H1 (cell line): ENCODE measurements around the gene SCN11A. TPM values are rescaled to one million over a fixed set of nuclear protein-coding genes. Genes with fewer than 3 reads are reported as not detected.
A peak's percentile ranks its signal among the peaks of the same experiment; 100 is the strongest.

Source experiments
- CTCF ChIA-PET: fragments of 300-600 bp; sonication (Branson Sonifier 250); formaldehyde crosslinking; loops from one replicate; lab custom pipeline; 2021; ENCODE audit not compliant: partially characterized antibody; lab: Charles Lee
- POLR2A ChIA-PET: fragments of 300-600 bp; sonication (Branson Sonifier 250); formaldehyde crosslinking; loops from one replicate; lab custom pipeline; 2021; ENCODE audit warnings: inconsistent platforms; ENCODE audit not compliant: partially characterized antibody; lab: Charles Lee
- DNase-seq, 2 experiments: peaks; one replicate each; pipeline versions ENCODE4 v3.0.0 to v3.0.0-alpha.2; 2010 to 2022; ENCODE audit warnings: low spot score in 2 of 2, low read depth in 1 of 2, mixed read lengths in 1 of 2
- FAIRE-seq: peaks from 2 replicates; lab custom pipeline; 2011; peaks lifted over from hg19 to GRCh38; lab: Jason Lieb, UNC
- H2AFZ ChIP-seq: 2 replicates; pipeline ENCODE4 v1.8.1; 2012; ENCODE audit warnings: low read length, inconsistent platforms
- H2AK5ac ChIP-seq: 2 replicates; pipeline ENCODE4 v1.6.1; 2013; ENCODE audit warnings: low read depth, low read length
- H2BK120ac ChIP-seq: replicated peaks from 2 replicates; pipeline ENCODE3; 2013; ENCODE audit warnings: low read depth, low read length, inconsistent platforms
- H2BK12ac ChIP-seq: 2 replicates; pipeline ENCODE4 v1.6.1; 2013; ENCODE audit warnings: low read depth, low read length
- H2BK15ac ChIP-seq: 2 replicates; pipeline ENCODE4 v1.6.1; 2013; ENCODE audit warnings: low read length
- H2BK20ac ChIP-seq: 2 replicates; pipeline ENCODE4 v1.6.1; 2013; ENCODE audit warnings: low read length
- H2BK5ac ChIP-seq: 2 replicates; pipeline ENCODE4 v1.6.1; 2013; ENCODE audit warnings: low read depth, low read length
- H3K14ac ChIP-seq: 2 replicates; pipeline ENCODE4 v1.6.1; 2013; ENCODE audit warnings: inconsistent platforms; ENCODE audit not compliant: insufficient read length
- H3K18ac ChIP-seq: 2 replicates; pipeline ENCODE4 v1.6.1; 2013; ENCODE audit warnings: low read length; ENCODE audit errors: extremely low read depth
- H3K23ac ChIP-seq: 2 replicates; pipeline ENCODE4 v1.6.1; 2013; ENCODE audit warnings: inconsistent platforms; ENCODE audit not compliant: insufficient read length
- H3K23me2 ChIP-seq: 2 replicates; pipeline ENCODE4 v1.6.1; 2013; ENCODE audit warnings: low read depth, low read length
- H3K27ac ChIP-seq: 2 replicates; pipeline ENCODE4 v1.6.1; 2011; ENCODE audit warnings: low read depth, low read length, inconsistent platforms
- H3K27me3 ChIP-seq, 4 experiments: replicated peaks in 1 of 4; 1 replicate in 1 of 4; 2 replicates in 3 of 4; pipeline versions ENCODE4 v1.6.1 to v1.8.1; 2011 to 2013; ENCODE audit warnings: low read length in 3 of 4, mild to moderate bottlenecking in 3 of 4, inconsistent platforms in 2 of 4, mixed read lengths in 2 of 4, moderate library complexity in 1 of 4; ENCODE audit not compliant: control insufficient read depth in 3 of 4, insufficient read depth in 3 of 4; ENCODE audit errors: extremely low read depth in 1 of 4
- H3K36me3 ChIP-seq, 4 experiments: 2 replicates each; pipeline versions ENCODE4 v1.6.1 to v1.8.1; 2011 to 2013; ENCODE audit warnings: mild to moderate bottlenecking in 4 of 4, low read length in 3 of 4, moderate library complexity in 2 of 4, control low read depth in 1 of 4, inconsistent platforms in 1 of 4; ENCODE audit not compliant: insufficient read depth in 4 of 4, control insufficient read depth in 2 of 4
- H3K4ac ChIP-seq: replicated peaks from 2 replicates; pipeline ENCODE3; 2013; ENCODE audit warnings: low read length, low read depth, mixed read lengths, inconsistent platforms; ENCODE audit not compliant: insufficient read length
- H3K4me1 ChIP-seq, 4 experiments: replicated peaks in 1 of 4; 1 replicate in 1 of 4; 2 replicates in 3 of 4; pipeline versions ENCODE4 v1.6.1 to v1.8.1; 2011 to 2013; ENCODE audit warnings: low read length in 3 of 4, inconsistent platforms in 2 of 4, mixed read lengths in 1 of 4; ENCODE audit not compliant: insufficient read depth in 4 of 4, control insufficient read depth in 3 of 4
- H3K4me2 ChIP-seq, 2 experiments: 2 replicates each; pipeline versions ENCODE4 v1.6.1 to v1.8.1; 2011 to 2013; ENCODE audit warnings: low read depth in 2 of 2, low read length in 2 of 2, control low read depth in 1 of 2, inconsistent platforms in 1 of 2, mild to moderate bottlenecking in 1 of 2; ENCODE audit not compliant: insufficient read depth in 1 of 2
- H3K4me3 ChIP-seq, 4 experiments: fragments of 200-600, 300-600 bp in 1 of 4; sonication (generic), shearing (Covaris generic), sonication (Bioruptor Twin) in 1 of 4; 2 replicates each; pipeline versions ENCODE4 v1.5.1 to v1.8.1; 2011 to 2016; ENCODE audit warnings: low read length in 4 of 4, low read depth in 3 of 4, control low read depth in 2 of 4, inconsistent platforms in 2 of 4, mild to moderate bottlenecking in 2 of 4, mixed read lengths in 1 of 4, moderate library complexity in 1 of 4; ENCODE audit not compliant: insufficient read depth in 2 of 4; ENCODE audit errors: extremely low read depth in 1 of 4
- H3K56ac ChIP-seq: replicated peaks from 2 replicates; pipeline ENCODE3; 2013; ENCODE audit warnings: low read depth, mild to moderate bottlenecking, mixed read lengths, low read length, inconsistent platforms; ENCODE audit not compliant: insufficient read length
- H3K79me1 ChIP-seq: 2 replicates; pipeline ENCODE4 v1.6.1; 2013; ENCODE audit warnings: low read depth, low read length, control low read depth
- H3K79me2 ChIP-seq, 2 experiments: 2 replicates each; pipeline versions ENCODE4 v1.6.1 to v1.8.1; 2012 to 2013; ENCODE audit warnings: low read length in 2 of 2, mild to moderate bottlenecking in 2 of 2, inconsistent platforms in 1 of 2; ENCODE audit not compliant: insufficient read depth in 2 of 2, control insufficient read depth in 1 of 2
- H3K9ac ChIP-seq, 4 experiments: replicated peaks in 1 of 4; 1 replicate in 1 of 4; 2 replicates in 3 of 4; pipeline versions ENCODE4 v1.6.1 to v1.8.1; 2011 to 2013; ENCODE audit warnings: low read depth in 3 of 4, low read length in 3 of 4, control low read depth in 2 of 4, mild to moderate bottlenecking in 2 of 4, moderate library complexity in 2 of 4, inconsistent platforms in 1 of 4; ENCODE audit errors: extremely low read depth in 1 of 4
- H3K9me3 ChIP-seq, 2 experiments: 2 replicates each; pipeline versions ENCODE4 v1.6.1 to v1.8.1; 2012 to 2013; ENCODE audit warnings: mild to moderate bottlenecking in 2 of 2, moderate library complexity in 2 of 2, control low read depth in 1 of 2, inconsistent platforms in 1 of 2, low read depth in 1 of 2, low read length in 1 of 2, mixed read lengths in 1 of 2; ENCODE audit not compliant: insufficient read depth in 2 of 2
- H4K20me1 ChIP-seq, 2 experiments: replicated peaks in 1 of 2; 2 replicates each; pipeline versions ENCODE3 to v1.8.1; 2011 to 2013; ENCODE audit warnings: inconsistent platforms in 2 of 2, low read length in 2 of 2, mild to moderate bottlenecking in 1 of 2; ENCODE audit not compliant: insufficient read depth in 2 of 2, control insufficient read depth in 1 of 2
- H4K5ac ChIP-seq: 2 replicates; pipeline ENCODE4 v1.6.1; 2013; ENCODE audit warnings: low read length, low read depth, mixed read lengths, inconsistent platforms; ENCODE audit not compliant: insufficient read length
- H4K8ac ChIP-seq: 2 replicates; pipeline ENCODE4 v1.8.0; 2013; ENCODE audit warnings: mild to moderate bottlenecking, moderate library complexity, low read length, inconsistent platforms; ENCODE audit not compliant: insufficient read depth; ENCODE audit errors: extremely low read depth
- H4K91ac ChIP-seq: replicated peaks from 2 replicates; pipeline ENCODE3; 2013; ENCODE audit warnings: low read length, mixed read lengths, inconsistent platforms; ENCODE audit not compliant: insufficient read length
- ATF2 ChIP-seq: IDR thresholded peaks from 2 replicates; pipeline ENCODE4 v1.6.1; 2012; ENCODE audit warnings: low read length, inconsistent platforms
- BACH1 ChIP-seq: IDR thresholded peaks from 2 replicates; pipeline ENCODE4 v1.6.1; 2012; ENCODE audit warnings: low read length, improper control_type of control experiment
- CTBP2 ChIP-seq: IDR thresholded peaks from 2 replicates; pipeline ENCODE4 v1.7.0; 2011; ENCODE audit warnings: borderline replicate concordance, mild to moderate bottlenecking, moderate library complexity, mixed read lengths, low read length; ENCODE audit not compliant: insufficient read depth, insufficient read length
- KDM1A ChIP-seq: fragments of 200-600, 300-600 bp; sonication (generic); IDR thresholded peaks from 2 replicates; pipeline ENCODE4 v1.7.1; 2016; ENCODE audit warnings: mild to moderate bottlenecking, low read length, borderline replicate concordance
- NANOG ChIP-seq: IDR thresholded peaks from 2 replicates; pipeline ENCODE4 v1.6.1; 2011; ENCODE audit warnings: low read length, low read depth, mild to moderate bottlenecking, inconsistent platforms; ENCODE audit not compliant: insufficient read depth, poor library complexity, severe bottlenecking
- POU5F1 ChIP-seq: IDR thresholded peaks from 2 replicates; pipeline ENCODE4 v1.6.1; 2011; ENCODE audit warnings: low read depth, mild to moderate bottlenecking, low read length, moderate library complexity
- RNF2 ChIP-seq: fragments of 200-900, 300-1000 bp; sonication (generic); IDR thresholded peaks from 2 replicates; pipeline ENCODE4 v1.7.1; 2016; ENCODE audit warnings: borderline replicate concordance, low read depth, mild to moderate bottlenecking, antibody characterized with exemption, low read length; ENCODE audit not compliant: poor library complexity, severe bottlenecking; ENCODE audit errors: missing control alignments
- SIX5 ChIP-seq: IDR thresholded peaks from 2 replicates; pipeline ENCODE4 v1.6.1; 2011; ENCODE audit warnings: mild to moderate bottlenecking, low read depth, low read length
- WGBS, 2 experiments: shearing (Covaris generic) in 1 of 2; methylation state at CpG; one replicate each; pipeline versions ENCODE4 v1.1.6 to v1.1.7; 2013 to 2015; ENCODE audit warnings: low lambda C conversion rate in 2 of 2, mixed read lengths in 2 of 2, inconsistent platforms in 1 of 2, low coverage in 1 of 2, missing lambda C conversion rate in 1 of 2; ENCODE audit not compliant: insufficient replicate concordance in 2 of 2, insufficient coverage in 1 of 2, insufficient read length in 1 of 2; ENCODE audit errors: extremely low coverage in 1 of 2, missing lambda C conversion rate in 1 of 2; 5-methylcytosine and 5-hydroxymethylcytosine counted together
- polyA plus RNA-seq, 7 experiments: library from polyadenylated mRNA; depleted of rRNA in 3 of 7; stranded (reverse) in 5 of 7; unstranded in 2 of 7; fragments of >200 nt in 5 of 7; fragments of 200-250 nt in 2 of 7; gene quantifications; 1 replicate in 5 of 7; 2 replicates in 1 of 7; 4 replicates in 1 of 7; pipeline versions ENCODE4 v1.2.1 to v1.2.3, GENCODE V29; 2011 to 2013; ENCODE audit warnings: missing spikeins in 2 of 7, mixed read lengths in 2 of 7
- total RNA-seq: library from RNA; stranded (reverse); fragmentation: NEBNext Ultra II Directional; extraction: Animal tissue kit (Norgen Biotek cat#: 25700); gene quantifications from 2 replicates; pipeline ENCODE4 v1.2.1, GENCODE V29; 2021

The SCN11A gene
- total and polyA plus RNA-seq, 2 of the 8 experiments (the other 6 are each of a cell fraction or from before 2014, with no cell fraction given): 0.11 to 0.21 TPM

- no peak for TF ChIP-seq POU5F1
- no peak for TF ChIP-seq CTBP2
- TF ChIP-seq ATF2: no peak
- TF ChIP-seq SIX5: no peak
- no peak for TF ChIP-seq NANOG
- TF ChIP-seq BACH1: no peak
- no peak for TF ChIP-seq RNF2
- no peak for TF ChIP-seq KDM1A
- no peak overlapping the region for H2AK5ac ChIP-seq
- 0 out of 2 replicates have a peak overlapping the region, but pooled peaks have one; percentile 60 for H4K8ac ChIP-seq
- POLR2A ChIA-PET: interaction anchor here (0.6 to 0.8 kb wide), 2 partner anchors 21 to 27 kb away, joined by 3 read pairs; no protein-coding TSS in a partner anchor
- no peak overlapping the region for H3K27ac ChIP-seq
- no peak overlapping the region for H3K4me2 ChIP-seq
- peaks cover 0 to 3% of the 10 kb centered on the region in 2 experiments for H4K20me1 ChIP-seq
- H2BK5ac ChIP-seq: no peak overlapping the region
- no peak overlapping the region for H2BK20ac ChIP-seq
- H2BK15ac ChIP-seq: no peak overlapping the region
- peaks cover 22 to 57% (median 50%) of the 10 kb centered on the region in 4 experiments for H3K36me3 ChIP-seq
- H3K4ac ChIP-seq: no peak overlapping the region
- no peaks in the 10 kb centered on the region for H3K79me2 ChIP-seq
- H3K14ac ChIP-seq: no peak overlapping the region
- H2BK120ac ChIP-seq: no peak overlapping the region
- H3K56ac ChIP-seq: no peak overlapping the region
- no peaks in the 10 kb centered on the region; the same call in 1 of the 2 replicates for H3K23me2 ChIP-seq
- H3K79me1 ChIP-seq: no peaks in the 10 kb centered on the region
- no peak for FAIRE-seq
- H3K4me3 ChIP-seq: no peak overlapping the region
- 91% methylated on average over 7 of the region's 7 CpGs; no CpG with 5 or more reads in 1 of the 2 experiments for WGBS, 2 experiments
- no peak overlapping the region for H2AFZ ChIP-seq
- peaks cover 0 to 2% (median 0%) of the 10 kb centered on the region in 4 experiments; a peak in 1 of 7 replicates for H3K27me3 ChIP-seq
- peak in 1 of 2 experiments; percentile 6 for DNase-seq
- no peak overlapping the region for H2BK12ac ChIP-seq
- no peak overlapping the region for H3K9ac ChIP-seq
- H3K4me1 ChIP-seq: no peaks in the 10 kb centered on the region
- CTCF ChIA-PET: interaction anchor here (3.2 kb wide), 1 partner anchor 194 kb away, joined by 16 read pairs; no protein-coding TSS in a partner anchor
- no peaks in the 10 kb centered on the region for H3K9me3 ChIP-seq
- no peak overlapping the region for H3K18ac ChIP-seq
- H4K91ac ChIP-seq: no peak overlapping the region
- no peak overlapping the region for H3K23ac ChIP-seq
- no peak overlapping the region for H4K5ac ChIP-seq
Observed at GRCh38 chr3:39094851-39095677, 43.3 kb upstream of the SCN11A start.
